Smooth muscle cell of the brain vasculature (primary cell): ENCODE measurements around the gene RUFY1.
"Not testable (repeated sequence)": the region's sequence is repeated elsewhere in the genome, so short reads cannot be mapped to it uniquely, and the experiment has no call there.

ENCODE experiments used
- DNase-seq: peaks from one replicate; pipeline ENCODE4 v3.0.0-alpha.2; 2012; ENCODE audit warnings: low read depth, low spot score

RUFY1 gene, protein sequence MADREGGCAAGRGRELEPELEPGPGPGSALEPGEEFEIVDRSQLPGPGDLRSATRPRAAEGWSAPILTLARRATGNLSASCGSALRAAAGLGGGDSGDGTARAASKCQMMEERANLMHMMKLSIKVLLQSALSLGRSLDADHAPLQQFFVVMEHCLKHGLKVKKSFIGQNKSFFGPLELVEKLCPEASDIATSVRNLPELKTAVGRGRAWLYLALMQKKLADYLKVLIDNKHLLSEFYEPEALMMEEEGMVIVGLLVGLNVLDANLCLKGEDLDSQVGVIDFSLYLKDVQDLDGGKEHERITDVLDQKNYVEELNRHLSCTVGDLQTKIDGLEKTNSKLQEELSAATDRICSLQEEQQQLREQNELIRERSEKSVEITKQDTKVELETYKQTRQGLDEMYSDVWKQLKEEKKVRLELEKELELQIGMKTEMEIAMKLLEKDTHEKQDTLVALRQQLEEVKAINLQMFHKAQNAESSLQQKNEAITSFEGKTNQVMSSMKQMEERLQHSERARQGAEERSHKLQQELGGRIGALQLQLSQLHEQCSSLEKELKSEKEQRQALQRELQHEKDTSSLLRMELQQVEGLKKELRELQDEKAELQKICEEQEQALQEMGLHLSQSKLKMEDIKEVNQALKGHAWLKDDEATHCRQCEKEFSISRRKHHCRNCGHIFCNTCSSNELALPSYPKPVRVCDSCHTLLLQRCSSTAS

DNA sequence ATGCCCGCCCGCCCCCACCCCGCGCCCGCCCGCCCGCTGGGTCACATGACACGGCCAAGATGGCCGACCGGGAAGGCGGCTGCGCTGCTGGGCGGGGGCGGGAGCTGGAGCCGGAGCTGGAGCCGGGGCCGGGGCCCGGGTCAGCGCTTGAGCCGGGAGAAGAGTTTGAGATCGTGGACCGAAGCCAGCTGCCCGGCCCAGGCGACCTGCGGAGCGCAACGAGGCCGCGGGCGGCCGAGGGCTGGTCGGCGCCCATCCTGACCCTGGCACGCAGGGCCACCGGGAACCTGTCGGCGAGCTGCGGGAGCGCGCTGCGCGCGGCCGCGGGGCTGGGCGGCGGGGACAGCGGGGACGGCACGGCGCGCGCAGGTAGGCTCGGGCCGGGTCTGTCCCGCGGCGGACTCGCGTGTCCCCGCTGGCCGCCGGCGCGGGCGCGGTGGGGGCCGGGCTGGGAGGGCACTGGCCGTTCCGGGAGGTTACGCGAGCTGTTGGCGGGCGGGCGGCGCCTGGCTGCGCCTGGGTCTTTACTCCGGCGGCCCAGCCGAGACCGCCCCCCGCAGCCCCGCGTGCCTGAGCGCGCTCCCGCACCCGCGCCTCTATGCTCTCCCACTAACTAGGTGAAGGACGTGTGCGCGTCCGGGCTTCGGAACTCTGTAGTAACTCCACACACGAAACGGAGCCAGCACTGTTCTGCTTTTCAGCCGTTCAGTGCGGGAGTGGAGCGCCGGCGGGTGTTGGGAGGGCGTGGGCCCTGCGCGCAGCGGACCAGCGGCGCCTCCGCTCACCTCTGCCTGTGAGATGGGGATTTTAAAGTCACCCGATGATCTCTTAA, at the start of gene RUFY1:
TSS of gene RUFY1 (plus strand) at position 44 of the 832 bp plus-strand sequence. CDS start at position 60, 16 bp downstream.
- peak; percentile 29 for DNase-seq

DNA sequence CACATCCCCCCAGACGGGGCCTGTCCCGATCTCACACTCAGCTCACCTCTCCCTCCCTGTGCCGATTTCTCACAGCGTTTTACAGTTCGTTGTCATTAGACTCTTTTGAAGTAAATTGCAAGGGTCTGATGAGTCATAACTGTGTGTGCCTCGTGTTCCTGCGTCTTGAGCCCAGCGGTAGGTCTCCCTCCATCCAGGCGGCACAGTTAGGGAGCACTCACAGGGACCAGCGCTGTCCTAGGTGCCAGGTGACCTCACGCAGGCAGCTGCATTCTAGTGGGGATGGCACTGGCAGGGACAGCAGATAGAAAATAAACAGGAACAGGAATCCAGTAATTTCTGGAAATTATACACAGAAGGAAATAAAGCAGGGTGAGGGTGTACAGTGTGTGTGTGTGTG, 48.4 kb upstream of the RUFY1 start:
- not testable (repeated sequence) for DNase-seq

DNA sequence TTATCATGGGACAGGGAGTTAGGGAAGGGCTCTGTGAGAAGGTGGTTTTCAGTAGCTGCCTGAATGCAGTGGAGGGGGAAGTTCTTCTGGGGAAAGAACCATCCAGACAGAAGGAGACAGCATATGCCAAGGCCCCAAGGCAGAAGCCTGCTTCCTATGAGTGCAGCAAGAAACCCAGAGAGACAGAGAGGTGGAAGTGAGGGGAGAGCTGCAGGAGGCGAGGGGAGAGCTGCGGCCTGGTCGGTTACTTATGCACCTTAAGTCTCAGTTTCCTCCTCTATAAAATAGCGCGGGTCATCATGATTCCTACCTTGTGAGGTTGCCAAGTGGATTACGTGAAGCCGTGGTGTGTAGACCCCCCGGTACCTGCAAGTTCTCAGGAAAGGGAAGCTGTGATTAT, 47.9 kb upstream of the RUFY1 start:
- not testable (repeated sequence) for DNase-seq

GRCh38 chr5:179504191-179504590, 46.2 kb upstream of the RUFY1 start:
- DNase-seq = no peak

GRCh38 chr5:179504600-179505396, 45.6 kb upstream of the RUFY1 start:
- DNase-seq = no peak

GRCh38 chr5:179505636-179506261, 44.6 kb upstream of the RUFY1 start:
- DNase-seq = no peak

DNA sequence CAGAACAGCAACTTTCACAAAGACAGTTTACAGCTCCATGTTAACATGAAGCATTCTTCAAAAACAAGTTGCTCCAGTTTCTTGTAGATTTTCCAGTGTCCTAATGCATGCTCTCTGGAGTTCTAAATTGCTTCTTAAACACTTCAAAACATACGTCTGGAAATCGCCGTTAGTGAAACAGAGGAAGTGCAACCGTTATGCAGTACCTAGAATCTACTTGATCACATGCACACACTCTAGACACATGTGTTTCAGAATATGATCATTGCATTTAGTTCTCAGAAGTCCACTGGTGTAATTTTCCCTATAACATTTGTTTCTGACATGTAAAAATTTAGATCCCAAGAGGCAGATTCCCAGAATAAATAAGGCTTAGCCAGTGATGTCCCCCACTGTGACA, 41.1 kb upstream of the RUFY1 start:
- DNase-seq = no peak

GRCh38 chr5:179509845-179510244, 40.5 kb upstream of the RUFY1 start:
- DNase-seq = no peak

- DNase-seq = no peak
Observed at GRCh38 chr5:179512452-179513000, 37.8 kb upstream of the RUFY1 start.

GRCh38 chr5:179515501-179515900, 34.9 kb upstream of the RUFY1 start:
- not testable (repeated sequence) for DNase-seq

- no peak for DNase-seq
Observed at GRCh38 chr5:179516221-179516620, 34.1 kb upstream of the RUFY1 start.

- DNase-seq = not testable (repeated sequence)
Observed at GRCh38 chr5:179517746-179518145, 32.6 kb upstream of the RUFY1 start.

DNA sequence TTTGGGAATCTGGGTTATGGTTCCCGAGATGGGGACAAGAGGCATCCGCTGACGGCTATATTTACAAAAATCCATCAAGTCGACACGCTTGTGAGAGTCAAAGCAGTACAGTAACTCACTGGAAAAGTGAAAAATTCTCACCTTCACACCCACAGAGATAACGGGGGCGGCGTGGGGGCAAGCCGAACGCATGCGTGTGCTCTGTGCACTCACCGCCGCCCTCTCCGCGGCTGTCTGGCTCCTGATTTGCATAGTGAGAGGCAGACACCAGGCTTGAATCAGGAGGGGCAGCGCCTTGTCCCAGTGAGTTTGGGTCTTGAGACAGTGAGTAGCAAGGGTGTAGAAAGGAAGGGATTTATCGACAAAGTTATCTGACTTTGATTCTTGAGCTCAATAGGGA, 32.0 kb upstream of the RUFY1 start:
- not testable (repeated sequence) for DNase-seq

- not testable (repeated sequence) for DNase-seq
Observed at GRCh38 chr5:179519416-179520070, 30.8 kb upstream of the RUFY1 start.

DNA sequence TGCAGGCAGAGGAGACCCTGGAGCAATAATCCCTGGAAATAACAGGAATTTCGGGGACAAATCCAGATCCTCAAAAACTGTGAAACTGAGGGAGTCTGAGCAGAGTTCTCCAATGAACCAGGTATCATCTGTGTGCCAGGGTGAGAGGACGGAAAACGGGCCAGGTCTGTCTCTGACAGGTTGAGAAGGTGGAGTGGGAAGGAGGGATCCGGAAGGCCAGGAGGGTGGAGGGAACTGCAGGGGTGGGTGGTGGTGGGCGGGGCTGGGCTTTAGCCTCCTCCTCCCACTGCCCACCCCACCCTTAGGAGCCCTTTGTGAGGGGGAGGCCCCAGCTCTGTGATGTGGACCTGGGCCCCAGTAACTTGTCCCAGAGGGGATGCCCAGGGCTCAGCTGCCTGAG, 28.2 kb upstream of the RUFY1 start:
- not testable (repeated sequence) for DNase-seq

DNA sequence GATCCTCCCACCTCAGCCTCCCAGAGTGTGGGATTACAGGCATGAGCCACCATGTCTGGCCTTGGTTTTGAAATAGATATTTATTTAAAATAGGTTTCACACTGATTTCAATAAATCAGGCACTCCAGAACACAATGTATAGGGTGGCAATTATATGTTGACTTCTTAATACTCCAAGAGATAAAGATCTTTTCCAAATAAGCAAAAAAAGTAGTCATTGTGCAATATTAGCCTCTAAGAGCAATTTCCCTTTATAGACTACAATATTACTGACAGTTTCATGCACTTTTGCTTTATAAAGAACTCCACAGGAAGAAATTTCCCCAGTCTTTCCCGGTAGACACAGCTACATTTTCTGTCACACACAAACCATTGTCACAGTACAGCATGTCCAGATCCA, 23.4 kb upstream of the RUFY1 start:
- no peak for DNase-seq

GRCh38 chr5:179530069-179530998, 20.0 kb upstream of the RUFY1 start:
- DNase-seq = no peak

GRCh38 chr5:179533024-179533423, 17.3 kb upstream of the RUFY1 start:
- no peak for DNase-seq

DNA sequence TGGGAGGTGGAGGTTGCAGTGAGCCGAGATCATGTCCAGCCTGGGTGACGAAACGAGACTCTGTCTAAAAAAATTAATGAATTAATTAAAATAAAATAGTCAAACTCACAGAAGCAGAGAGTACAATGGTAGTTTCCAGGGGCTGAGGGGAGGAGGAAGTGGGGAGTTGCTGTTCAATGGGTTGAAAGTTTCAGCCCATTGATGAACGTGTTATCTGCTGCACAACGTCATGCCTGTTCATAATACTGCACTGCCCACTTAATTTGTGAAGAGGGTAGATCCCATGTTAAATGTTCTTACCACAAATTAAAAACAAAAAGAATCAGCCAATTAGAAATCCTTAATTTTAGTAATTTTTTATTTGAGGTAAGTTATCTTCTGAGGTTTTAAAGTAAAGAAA, 16.4 kb upstream of the RUFY1 start:
- no peak for DNase-seq
